Measurements from ENCODE around the gene CHL1. TPM values are rescaled to one million over a fixed set of nuclear protein-coding genes. Genes with fewer than 3 reads are reported as not detected.

The CHL1 gene
- total RNA-seq, 1 donor = 1.8 TPM

- Histone ChIP-seq H3K4me1 (ENCODE audit: insufficient read depth, low read length) (no peaks in the 10 kb centered on the region), H3K4me3 (ENCODE audit: low read length) (no peak overlapping the region), H3K9me3 (ENCODE audit: low read depth, low read length) (no peaks in the 10 kb centered on the region), H3K27me3 (ENCODE audit: insufficient read depth, low read length) (no peaks in the 10 kb centered on the region)
Measured at GRCh38 chr3:249587-250262, 53.2 kb downstream of the CHL1 start.

DNA sequence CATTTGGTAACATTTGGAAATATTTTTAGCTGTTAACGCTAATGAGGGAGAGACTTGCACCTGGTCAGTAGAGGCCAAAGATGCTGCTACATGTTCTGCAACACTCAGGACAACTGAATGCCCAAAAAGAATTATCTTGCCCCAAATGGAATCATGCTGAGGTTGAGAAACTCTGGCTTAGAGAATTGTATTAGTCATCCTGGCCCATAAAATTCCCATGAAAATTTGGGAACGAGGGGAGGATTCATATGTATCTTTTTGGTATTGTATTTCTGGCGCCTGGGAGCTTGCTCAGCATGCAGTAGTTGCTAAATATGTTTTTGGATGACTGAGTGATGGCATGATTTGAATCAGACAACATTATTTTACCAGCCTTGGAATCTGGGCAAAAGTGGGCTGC is 59.9 kb downstream of the CHL1 start:
- no peak overlapping the region for H3K4me3 ChIP-seq (ENCODE audit: low read length)
- H3K4me1 ChIP-seq (ENCODE audit: insufficient read depth, low read length) = no peaks in the 10 kb centered on the region
- H3K9me3 ChIP-seq (ENCODE audit: low read depth, low read length) = no peaks in the 10 kb centered on the region
- no peaks in the 10 kb centered on the region for H3K27me3 ChIP-seq (ENCODE audit: insufficient read depth, low read length)

GRCh38 chr3:257826-258225 is 61.3 kb downstream of the CHL1 start:
- H3K9me3 ChIP-seq (ENCODE audit: low read depth, low read length) = no peaks in the 10 kb centered on the region
- no peak overlapping the region for H3K4me3 ChIP-seq (ENCODE audit: low read length)
- no peaks in the 10 kb centered on the region for H3K27me3 ChIP-seq (ENCODE audit: insufficient read depth, low read length)
- no peaks in the 10 kb centered on the region for H3K4me1 ChIP-seq (ENCODE audit: insufficient read depth, low read length)

- no peaks in the 10 kb centered on the region for H3K27me3 ChIP-seq (ENCODE audit: insufficient read depth, low read length)
Measured at GRCh38 chr3:260898-261297, 64.3 kb downstream of the CHL1 start.

GRCh38 chr3:263393-263792 is 66.8 kb downstream of the CHL1 start:
- Histone ChIP-seq H3K4me1 (ENCODE audit: insufficient read depth, low read length) (no peaks in the 10 kb centered on the region), H3K4me3 (ENCODE audit: low read length) (no peak overlapping the region), H3K9me3 (ENCODE audit: low read depth, low read length) (no peaks in the 10 kb centered on the region), H3K27me3 (ENCODE audit: insufficient read depth, low read length) (no peaks in the 10 kb centered on the region)

More at GRCh38 chr3:260898-261297, 64.3 kb downstream of the CHL1 start:
- Histone ChIP-seq H3K4me1 (ENCODE audit: insufficient read depth, low read length) (no peaks in the 10 kb centered on the region), H3K4me3 (ENCODE audit: low read length) (no peak overlapping the region), H3K9me3 (ENCODE audit: low read depth, low read length) (no peaks in the 10 kb centered on the region)

- no peaks in the 10 kb centered on the region for H3K9me3 ChIP-seq (ENCODE audit: low read depth, low read length)
- H3K4me1 ChIP-seq (ENCODE audit: insufficient read depth, low read length) = no peaks in the 10 kb centered on the region
- H3K27me3 ChIP-seq (ENCODE audit: insufficient read depth, low read length) = no peaks in the 10 kb centered on the region
- no peak overlapping the region for H3K4me3 ChIP-seq (ENCODE audit: low read length)
Measured at GRCh38 chr3:264394-265156, 68.0 kb downstream of the CHL1 start.

DNA sequence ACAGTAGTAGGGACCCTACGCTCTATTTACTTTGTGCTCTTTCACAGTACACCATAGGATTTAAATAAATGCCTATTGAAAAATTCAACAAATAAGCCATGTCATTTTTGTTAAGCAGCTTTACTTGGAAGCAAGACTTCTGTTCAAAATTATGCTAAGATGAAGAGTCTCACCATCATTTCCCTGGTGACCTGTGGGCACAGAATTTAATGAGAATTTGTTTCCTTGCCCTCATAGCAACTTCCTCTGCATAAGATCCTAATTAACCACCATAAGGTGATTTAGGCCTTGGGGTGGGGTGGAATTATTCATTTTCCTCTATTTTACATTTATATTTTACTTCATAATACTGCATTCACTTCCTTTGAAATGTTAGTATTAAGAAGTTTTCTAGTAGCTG is 70.5 kb downstream of the CHL1 start:
- Histone ChIP-seq H3K4me3 (ENCODE audit: low read length) (no peak overlapping the region), H3K27me3 (ENCODE audit: insufficient read depth, low read length) (no peaks in the 10 kb centered on the region), H3K9me3 (ENCODE audit: low read depth, low read length) (no peaks in the 10 kb centered on the region), H3K4me1 (ENCODE audit: insufficient read depth, low read length) (no peaks in the 10 kb centered on the region)

DNA sequence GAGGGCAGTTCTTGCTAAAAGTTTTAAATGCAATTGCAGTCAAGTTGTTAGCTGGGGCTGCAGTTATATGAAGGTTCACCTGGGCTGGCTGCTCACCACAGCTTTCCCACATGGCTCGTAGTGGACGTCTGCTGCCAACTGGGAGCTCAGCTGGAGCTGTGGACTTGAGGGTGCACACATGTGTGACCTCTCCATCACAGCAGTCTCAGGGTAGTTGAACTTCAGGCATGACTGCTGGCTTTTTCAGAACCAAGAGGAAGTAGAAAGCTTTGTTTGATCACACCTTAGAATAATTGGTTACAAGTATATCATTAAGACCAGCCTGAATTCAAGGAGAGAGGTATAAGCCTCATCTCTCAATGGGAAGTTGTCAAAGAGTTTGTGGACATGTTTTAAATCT is 74.1 kb downstream of the CHL1 start:
- H3K4me3 ChIP-seq (ENCODE audit: low read length) = no peak overlapping the region
- no peaks in the 10 kb centered on the region for H3K9me3 ChIP-seq (ENCODE audit: low read depth, low read length)
- no peaks in the 10 kb centered on the region for H3K27me3 ChIP-seq (ENCODE audit: insufficient read depth, low read length)
- no peaks in the 10 kb centered on the region for H3K4me1 ChIP-seq (ENCODE audit: insufficient read depth, low read length)

- no peaks in the 10 kb centered on the region for H3K9me3 ChIP-seq (ENCODE audit: low read depth, low read length)
- H3K4me1 ChIP-seq (ENCODE audit: insufficient read depth, low read length) = no peaks in the 10 kb centered on the region
- H3K4me3 ChIP-seq (ENCODE audit: low read length) = no peak overlapping the region
- H3K27me3 ChIP-seq (ENCODE audit: insufficient read depth, low read length) = no peaks in the 10 kb centered on the region
Measured at GRCh38 chr3:274927-275326, 78.4 kb downstream of the CHL1 start.

DNA sequence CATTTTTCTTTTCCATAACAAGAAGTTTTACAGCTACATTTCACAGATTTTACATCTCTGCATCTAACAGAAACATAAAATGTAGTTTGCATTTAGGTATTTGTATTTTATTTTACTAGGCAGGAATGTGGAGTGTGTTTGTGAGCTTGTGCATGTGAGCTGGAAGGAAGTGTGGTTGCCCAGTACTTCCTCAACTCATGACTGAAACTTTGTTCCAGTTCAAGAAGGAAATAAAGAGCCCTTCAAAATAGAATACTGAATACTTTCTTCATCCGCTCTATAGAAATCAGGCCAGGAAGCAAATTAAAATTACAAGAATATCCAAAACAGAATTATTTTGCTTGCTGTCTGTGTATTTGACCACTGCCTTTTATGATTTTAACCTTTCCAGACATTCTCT is 81.3 kb downstream of the CHL1 start:
- Histone ChIP-seq H3K4me3 (ENCODE audit: low read length) (no peak overlapping the region), H3K9me3 (ENCODE audit: low read depth, low read length) (peaks cover 4% of the 10 kb centered on the region), H3K4me1 (ENCODE audit: insufficient read depth, low read length) (no peaks in the 10 kb centered on the region), H3K27me3 (ENCODE audit: insufficient read depth, low read length) (no peaks in the 10 kb centered on the region)

- H3K9me3 ChIP-seq (ENCODE audit: low read depth, low read length) = peaks cover 5% of the 10 kb centered on the region
- H3K4me3 ChIP-seq (ENCODE audit: low read length) = no peak overlapping the region
- no peaks in the 10 kb centered on the region for H3K4me1 ChIP-seq (ENCODE audit: insufficient read depth, low read length)
- no peaks in the 10 kb centered on the region for H3K27me3 ChIP-seq (ENCODE audit: insufficient read depth, low read length)
Measured at GRCh38 chr3:278300-279064, 81.9 kb downstream of the CHL1 start.

GRCh38 chr3:279325-279724 is 82.8 kb downstream of the CHL1 start:
- no peak overlapping the region for H3K4me3 ChIP-seq (ENCODE audit: low read length)
- H3K4me1 ChIP-seq (ENCODE audit: insufficient read depth, low read length) = no peaks in the 10 kb centered on the region
- no peaks in the 10 kb centered on the region for H3K27me3 ChIP-seq (ENCODE audit: insufficient read depth, low read length)
- peaks cover 5% of the 10 kb centered on the region for H3K9me3 ChIP-seq (ENCODE audit: low read depth, low read length)

- peaks cover 5% of the 10 kb centered on the region for H3K9me3 ChIP-seq (ENCODE audit: low read depth, low read length)
- H3K4me1 ChIP-seq (ENCODE audit: insufficient read depth, low read length) = no peaks in the 10 kb centered on the region
- H3K27me3 ChIP-seq (ENCODE audit: insufficient read depth, low read length) = no peaks in the 10 kb centered on the region
- no peak overlapping the region for H3K4me3 ChIP-seq (ENCODE audit: low read length)
Measured at GRCh38 chr3:280681-281080, 84.1 kb downstream of the CHL1 start.

DNA sequence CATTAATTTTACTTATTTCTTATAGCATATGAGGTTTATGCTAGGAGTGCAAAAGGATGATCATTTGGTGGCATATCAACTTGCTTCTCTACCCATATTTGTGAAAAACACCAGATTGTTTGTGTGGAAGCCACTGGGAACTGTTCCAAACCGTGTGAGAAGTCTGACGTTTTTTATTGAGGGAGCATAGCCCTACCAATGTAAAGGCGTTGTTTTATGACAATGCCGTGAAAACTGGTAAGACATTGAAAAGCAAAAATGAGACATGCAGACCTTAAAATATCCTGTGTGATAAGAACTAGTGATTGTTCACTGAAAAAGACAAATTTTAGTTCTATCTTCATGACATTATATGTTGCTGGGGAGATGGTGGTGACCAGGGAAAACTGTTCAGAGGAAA is 87.8 kb downstream of the CHL1 start:
- Histone ChIP-seq H3K27me3 (ENCODE audit: insufficient read depth, low read length) (no peaks in the 10 kb centered on the region), H3K4me1 (ENCODE audit: insufficient read depth, low read length) (no peaks in the 10 kb centered on the region), H3K4me3 (ENCODE audit: low read length) (no peak overlapping the region), H3K9me3 (ENCODE audit: low read depth, low read length) (peaks cover 5% of the 10 kb centered on the region)

DNA sequence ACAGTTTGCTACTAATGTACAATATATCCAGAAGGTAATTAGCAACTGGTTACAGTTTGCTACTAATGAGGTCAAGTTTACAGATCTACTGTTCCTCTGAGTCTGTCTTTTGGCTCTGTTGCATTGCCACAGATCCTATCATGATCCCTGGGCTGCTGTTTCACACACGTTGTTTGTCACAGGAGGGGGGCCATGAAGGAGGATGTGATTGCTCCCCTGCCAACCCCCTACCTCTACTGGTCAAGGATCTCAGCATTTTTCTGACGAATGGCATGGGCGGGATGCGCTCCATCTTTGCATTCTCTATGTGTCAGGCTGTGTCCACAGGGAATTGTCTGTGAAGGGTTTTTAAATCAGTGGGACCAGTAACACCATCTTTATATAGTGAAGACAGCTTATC is 91.9 kb downstream of the CHL1 start:
- no peaks in the 10 kb centered on the region for H3K27me3 ChIP-seq (ENCODE audit: insufficient read depth, low read length)
- no peaks in the 10 kb centered on the region for H3K4me1 ChIP-seq (ENCODE audit: insufficient read depth, low read length)
- no peak overlapping the region for H3K4me3 ChIP-seq (ENCODE audit: low read length)
- no peaks in the 10 kb centered on the region for H3K9me3 ChIP-seq (ENCODE audit: low read depth, low read length)

All from mononuclear cell (primary cell).